NCI-H146 treated with DMSO at 0.1 percent for 48 hours (cell line): ENCODE results near the gene MTA1.
A peak's percentile ranks its signal among the peaks of the same experiment; 100 is the strongest.

Source experiments
- DNase-seq: peaks from one replicate; lab custom pipeline; 2025; ENCODE audit not compliant: unreplicated experiment; lab: John Stamatoyannopoulos, UW

The MTA1 gene

DNA sequence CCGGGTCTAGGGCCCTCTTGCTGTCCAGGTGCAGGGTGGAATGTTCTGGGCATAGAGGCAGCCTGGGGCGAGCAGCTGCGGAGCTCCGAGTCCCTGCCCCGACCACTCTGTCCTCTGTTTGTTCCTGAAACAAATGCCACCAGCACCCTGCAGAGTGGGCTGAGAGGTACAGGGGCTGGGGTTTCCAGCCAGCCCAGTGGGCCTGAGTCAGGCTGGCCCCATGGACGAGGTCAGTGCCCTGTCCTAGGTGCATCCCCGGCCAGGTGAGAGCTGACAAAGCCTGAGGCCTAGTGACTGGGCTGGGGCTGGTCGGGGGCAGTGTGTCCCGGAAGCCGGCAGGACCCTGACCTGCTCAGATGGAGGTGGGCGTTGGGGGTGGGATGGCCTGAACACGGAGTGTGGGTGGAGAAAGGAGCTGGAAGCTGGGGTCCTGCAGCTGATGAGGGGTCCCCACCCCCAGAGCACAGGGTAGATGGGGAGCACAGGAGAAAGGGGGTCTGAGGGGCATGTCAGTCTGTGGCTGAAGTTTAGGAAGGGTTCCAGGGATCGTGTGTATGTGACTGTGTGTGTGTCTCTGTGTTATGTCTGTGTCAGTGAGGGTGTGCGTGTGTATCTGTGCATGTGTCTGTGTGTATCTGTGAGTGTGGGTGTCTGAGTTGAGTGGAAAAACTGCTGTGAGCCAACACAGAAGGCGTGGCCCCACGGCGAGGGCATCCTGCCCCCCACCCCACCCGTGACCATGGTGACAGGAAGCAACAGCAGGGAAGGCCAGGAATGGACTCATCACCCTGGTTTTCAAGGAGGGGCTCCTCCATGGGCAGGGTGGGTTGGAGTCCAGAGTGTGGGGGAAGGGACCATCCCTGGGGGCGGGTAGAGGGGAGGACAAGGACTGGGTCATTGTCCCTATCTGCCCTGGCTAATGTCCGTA, 64.7 kb downstream of the MTA1 start:
- DNase-seq: no peak

DNA sequence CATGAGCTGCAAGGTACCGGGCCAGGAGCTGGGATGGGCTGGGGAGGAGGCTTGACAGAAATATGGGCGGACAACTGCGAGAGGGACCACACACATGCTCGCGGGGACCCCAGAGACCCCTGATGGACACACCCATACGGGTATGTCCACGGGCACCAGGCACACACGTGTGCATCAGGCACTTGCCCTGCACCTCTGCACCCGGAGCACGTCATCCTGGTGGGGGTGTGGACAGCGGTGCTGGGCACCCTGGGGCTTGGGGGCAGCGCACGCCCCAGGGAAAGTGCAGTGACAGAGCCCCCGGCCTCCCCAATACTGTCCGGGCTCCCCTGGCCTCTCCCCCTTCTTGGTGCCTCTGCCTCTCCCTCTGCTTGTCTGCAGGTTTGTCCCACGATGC, 65.4 kb downstream of the MTA1 start:
- no peak for DNase-seq

DNA sequence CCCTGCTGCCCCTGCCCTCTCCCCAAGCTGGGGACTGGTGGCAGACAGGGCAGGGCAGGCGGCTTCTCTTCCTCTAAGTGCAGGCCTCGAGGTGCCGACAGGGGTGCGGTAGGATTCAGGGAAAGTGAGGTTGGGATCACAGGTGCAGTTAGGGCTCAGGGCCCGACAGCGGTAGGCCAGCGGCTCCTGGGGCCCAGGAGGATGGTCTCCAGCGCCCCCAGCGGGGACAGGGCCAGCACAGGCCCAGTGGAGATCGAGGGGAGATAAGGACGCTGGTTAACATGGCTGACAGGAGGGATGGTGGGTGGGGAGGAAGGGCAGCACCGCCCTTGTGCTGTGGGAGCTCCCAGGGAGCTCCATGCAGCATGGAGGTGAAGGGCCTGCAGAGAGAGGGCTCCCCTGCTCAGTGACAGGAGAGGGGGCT, 66.1 kb downstream of the MTA1 start:
- DNase-seq: peak; percentile 57

DNA sequence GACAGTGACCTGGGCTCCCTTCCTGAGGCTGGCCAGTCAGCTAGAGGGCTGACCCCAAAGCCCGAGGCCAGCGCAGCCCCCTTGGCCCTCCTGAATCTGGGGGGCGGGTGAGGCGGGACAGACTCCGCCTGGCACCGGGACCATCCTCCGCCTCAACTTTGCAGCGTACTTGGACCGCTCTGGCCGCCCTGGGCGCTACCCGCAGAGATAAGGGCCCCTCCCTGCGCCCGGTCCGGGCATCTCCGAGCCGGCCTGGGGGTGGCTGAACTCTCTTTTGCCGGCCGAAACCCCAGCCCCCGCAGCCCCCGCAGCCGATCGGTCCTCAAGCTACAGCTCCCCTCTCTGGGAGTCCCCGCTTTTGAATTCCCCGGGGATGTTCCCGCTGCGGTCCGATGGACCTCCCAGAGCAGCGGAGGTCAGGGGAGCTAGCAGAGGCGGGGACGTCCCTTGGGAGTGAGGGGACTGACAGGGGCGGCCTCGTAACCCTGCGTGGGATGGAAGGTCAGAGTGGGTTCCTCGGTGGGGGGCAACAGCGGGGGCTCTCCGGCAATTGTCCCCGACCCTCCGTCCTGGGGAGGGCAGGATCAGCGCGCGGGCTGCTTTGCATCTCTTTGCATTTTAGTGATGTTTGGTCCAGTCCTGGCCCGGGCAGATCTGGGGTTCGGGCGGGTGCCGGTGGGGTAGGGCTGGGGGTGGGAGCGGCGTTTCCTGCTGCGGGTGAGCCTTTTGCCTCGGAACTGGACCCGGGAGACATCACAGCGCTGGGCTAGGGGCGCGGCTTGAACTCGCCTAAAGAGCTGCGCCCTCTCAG, 66.7 kb downstream of the MTA1 start, which contains the start of gene CRIP1:
Gene CRIP1, plus strand, starts transcription at position 724 of the 811 bp plus-strand sequence. CDS start 374 bp downstream, outside the sequence.
- DNase-seq: no peak

DNA sequence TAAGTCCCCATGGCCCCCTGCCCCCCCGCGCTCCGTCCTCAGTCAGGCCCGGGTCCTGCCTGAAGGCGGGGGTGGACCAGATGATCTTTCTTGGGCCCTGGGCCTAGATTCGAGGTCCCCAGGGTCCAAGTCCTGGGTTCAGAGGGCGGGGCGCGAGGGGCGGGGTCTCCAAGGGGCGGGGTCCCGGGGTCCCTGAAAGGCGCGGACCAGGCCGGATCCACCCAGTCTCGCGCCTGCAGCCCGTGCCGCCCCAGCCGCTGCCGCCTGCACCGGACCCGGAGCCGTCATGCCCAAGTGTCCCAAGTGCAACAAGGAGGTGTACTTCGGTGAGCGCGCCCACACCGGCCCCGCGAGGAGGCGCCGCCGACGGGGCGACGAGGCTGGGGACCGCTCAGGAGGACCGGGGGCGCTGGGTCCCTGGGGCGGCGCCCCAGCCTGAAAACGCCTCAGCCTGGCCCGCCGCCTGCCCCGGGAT, 67.4 kb downstream of the MTA1 start:
- DNase-seq: no peak

DNA sequence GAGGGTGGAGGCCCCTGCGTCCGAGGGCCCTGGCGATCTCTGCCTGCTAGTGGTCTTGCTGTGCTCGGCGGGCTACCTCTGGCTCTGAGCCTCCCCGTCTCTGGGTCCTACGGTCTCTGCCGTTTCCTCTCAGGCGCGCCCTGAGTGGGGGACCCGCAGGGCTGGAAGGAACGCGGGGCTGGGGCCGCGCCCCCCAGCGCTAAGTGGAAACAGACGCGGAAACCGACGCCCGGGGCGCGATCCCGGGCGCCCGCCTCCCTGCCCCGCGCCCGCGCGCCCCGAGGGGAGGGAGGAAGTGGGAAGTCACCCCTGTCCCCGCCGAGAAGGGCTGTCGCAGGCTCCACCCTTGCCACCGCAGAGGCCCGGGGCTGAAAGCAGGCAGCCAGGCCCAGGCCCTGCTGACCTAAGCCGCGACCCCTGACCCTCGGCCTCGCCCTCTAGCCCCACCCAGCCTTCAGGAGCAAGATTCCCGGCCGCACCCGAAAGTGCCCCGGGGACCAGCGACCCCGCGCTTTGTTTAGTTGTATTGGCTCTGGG, 67.9 kb downstream of the MTA1 start:
- DNase-seq: no peak

DNA sequence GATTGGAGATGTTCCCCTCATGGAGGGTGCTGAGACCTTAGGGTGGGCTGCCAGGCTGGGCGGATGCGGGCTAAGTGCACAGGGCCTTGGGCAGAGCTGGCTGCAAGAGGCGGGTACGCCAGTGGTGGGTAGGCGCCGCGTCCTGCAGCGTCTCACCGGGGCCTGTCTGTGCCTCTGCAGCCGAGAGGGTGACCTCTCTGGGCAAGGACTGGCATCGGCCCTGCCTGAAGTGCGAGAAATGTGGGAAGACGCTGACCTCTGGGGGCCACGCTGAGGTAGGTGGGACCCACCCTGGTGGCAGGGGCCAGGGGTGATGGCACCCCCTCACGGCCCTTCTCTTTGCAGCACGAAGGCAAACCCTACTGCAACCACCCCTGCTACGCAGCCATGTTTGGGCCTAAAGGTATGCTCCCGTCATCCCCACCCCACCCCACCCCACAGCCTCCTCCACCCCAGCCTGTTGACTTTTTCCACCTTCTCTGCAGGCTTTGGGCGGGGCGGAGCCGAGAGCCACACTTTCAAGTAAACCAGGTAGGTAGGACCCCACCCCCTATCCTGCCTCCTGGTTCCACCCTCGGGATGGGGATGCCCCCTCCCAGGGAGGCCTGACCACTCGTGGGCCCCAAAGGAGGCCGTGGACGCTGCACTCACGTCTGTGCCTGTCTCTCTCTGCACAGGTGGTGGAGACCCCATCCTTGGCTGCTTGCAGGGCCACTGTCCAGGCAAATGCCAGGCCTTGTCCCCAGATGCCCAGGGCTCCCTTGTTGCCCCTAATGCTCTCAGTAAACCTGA, 68.6 kb downstream of the MTA1 start:
- no peak for DNase-seq

DNA sequence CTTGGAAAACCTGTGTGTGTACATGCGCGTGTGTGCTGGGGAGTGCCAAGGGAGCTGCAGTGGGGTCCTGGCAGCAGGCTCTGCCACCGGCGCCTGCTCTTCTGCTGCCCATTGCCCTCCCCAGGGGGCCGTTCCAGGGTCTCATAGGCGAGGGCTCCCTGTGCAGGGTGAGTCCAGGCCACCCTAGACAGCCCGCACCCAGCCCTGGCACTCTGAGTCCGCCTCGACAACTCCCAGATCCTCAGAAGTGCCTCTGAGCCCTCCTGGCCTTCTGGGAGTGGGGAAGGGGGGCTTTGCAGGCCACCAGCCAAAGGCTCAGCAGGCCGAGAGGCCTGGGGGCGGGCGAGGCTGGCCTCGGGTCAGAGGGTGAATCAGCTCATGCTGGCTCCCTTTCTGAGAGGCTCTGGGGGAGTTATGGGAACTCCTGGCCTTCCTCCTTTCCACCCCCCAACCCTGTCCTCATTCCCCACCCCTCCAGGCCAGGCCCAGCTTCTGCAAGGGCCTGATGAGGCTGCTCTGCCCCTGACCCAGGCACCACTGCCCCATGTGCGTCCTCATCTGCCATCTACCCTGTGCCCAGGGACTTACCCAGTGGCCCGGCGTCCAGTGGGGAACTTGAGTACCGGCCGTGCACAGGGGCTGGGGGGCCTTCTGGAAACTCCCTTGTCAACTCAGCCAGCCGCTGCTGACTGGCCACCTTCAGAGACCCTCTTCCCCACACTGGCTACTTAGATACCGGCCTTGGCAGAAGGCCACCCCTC, 69.3 kb downstream of the MTA1 start:
- no peak for DNase-seq

DNA sequence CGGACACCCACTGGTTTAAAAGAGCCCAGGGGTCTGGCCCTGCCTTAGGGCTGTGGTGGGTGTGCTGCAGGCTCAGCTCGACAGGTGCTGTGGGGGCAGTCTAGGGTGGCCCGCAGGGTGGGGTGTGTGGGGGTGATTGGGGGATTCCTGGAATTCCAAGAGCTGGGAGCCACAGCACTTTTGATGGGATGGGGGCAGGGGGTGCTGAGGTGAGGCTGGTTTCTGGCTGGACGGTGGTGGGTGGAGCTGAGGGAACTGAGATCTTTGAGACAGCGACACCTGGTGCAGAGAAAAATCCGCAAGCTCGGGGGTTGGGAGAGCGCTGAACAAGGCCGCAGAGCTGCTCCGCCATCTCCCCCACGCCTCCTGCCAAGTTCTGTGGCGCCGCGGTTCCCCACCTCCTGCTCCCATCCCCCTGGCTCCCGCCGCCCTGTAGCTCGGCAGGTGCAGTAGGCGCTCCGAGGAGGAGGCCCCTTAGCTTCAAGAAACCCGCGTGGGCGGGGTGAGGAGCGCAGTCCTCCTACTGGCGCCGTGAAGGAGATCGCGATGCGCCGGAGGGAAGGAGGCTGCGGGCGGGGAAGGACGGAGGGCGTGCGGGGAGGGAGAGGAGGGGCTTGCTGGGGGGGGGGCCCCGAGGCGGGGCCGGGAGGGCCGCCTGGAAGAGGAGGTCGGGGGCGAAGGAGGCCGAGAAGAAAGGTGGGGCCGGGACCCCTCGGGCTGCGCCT, 70.1 kb downstream of the MTA1 start:
- DNase-seq: peak; percentile 90

DNA sequence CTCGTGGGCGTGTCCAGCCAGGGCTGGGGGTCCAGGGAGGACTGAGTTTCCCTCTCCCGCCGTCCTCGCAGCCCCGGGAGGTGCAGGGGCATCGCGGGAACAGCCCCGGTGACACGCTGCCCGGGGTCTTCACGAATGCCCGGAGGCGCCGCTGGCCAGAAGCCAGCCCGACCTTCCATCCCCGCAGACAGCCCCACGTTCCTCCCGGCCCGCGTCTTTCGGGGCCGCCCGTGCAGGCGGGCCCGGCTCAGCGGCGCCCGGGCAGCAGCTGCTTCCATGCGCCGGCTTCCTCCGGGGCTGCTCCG, 70.6 kb downstream of the MTA1 start:
- peak; percentile 69 for DNase-seq

DNA sequence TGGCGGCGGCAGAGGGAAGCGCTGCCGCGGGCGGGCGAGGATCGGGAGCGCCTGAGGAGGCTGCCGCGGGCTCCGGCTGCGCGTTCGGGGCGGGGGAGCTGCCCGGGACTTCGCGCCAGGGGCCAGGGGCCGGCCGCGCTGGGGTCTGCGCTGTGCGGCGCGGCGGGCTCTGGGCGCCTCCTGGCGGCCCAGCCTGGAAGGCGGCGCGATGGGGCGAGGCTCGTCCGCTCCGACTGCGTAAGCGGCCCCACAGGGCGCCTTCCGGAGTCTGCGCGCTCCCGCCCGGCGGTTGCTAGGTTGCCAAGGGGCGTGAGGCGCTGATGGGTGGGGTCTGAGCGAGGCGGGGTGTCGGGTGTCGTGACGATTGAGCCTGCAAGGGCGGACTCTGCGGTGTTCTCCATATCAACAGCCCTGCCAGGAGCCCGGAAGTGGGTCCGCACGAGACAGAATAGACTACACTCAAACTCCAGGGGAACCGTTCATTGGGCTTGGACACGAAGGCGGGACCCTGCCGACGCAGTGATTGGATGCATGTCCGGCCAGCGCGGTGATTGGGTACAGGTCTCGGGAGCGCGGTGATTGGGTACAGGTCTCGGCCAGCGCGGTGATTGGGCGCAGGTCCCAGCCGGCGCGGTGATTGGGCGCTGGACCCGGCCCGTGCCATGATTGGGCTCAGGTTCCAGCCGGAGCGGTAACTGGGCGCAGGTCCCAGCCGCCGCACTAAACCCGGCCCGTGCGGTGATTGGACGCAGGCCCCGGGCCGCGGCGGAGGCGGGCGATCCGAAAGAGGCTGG, 71.1 kb downstream of the MTA1 start, which contains the start of gene TEDC1:
Gene TEDC1, plus strand, starts transcription at position 675 of the 794 bp plus-strand sequence. CDS start 130 bp downstream, outside the sequence.
- peak; percentile 100 for DNase-seq

DNA sequence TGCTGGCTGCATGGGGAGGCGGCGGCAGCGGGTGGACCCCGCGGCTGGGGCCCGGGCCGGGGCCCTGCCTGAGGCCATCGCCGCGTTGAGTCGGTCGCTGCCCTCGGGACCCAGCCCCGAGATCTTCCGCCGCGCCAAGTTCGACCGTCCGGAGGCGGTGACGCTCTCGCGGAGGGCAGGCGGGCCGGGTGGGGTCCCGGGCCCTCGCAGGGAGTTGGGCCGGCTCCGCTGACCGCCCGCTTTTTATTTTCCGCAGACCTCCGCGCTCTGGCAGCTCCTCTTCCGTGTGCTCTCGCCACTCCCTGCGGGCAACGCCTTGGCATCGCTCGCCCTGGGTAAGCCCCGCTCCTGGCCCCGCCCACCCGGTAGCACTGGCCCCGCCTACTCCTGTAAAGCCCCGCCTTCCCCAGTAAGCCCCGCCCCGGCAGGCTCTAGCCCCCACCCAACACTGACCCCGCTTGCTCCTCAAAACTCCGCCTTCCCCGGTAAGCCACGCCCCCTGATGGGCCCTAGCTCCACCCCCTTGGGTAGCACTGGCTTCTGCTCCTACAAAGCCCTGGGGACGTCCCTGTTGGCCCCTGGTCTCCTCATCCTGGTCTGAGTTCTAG, 71.8 kb downstream of the MTA1 start:
- DNase-seq: no peak

DNA sequence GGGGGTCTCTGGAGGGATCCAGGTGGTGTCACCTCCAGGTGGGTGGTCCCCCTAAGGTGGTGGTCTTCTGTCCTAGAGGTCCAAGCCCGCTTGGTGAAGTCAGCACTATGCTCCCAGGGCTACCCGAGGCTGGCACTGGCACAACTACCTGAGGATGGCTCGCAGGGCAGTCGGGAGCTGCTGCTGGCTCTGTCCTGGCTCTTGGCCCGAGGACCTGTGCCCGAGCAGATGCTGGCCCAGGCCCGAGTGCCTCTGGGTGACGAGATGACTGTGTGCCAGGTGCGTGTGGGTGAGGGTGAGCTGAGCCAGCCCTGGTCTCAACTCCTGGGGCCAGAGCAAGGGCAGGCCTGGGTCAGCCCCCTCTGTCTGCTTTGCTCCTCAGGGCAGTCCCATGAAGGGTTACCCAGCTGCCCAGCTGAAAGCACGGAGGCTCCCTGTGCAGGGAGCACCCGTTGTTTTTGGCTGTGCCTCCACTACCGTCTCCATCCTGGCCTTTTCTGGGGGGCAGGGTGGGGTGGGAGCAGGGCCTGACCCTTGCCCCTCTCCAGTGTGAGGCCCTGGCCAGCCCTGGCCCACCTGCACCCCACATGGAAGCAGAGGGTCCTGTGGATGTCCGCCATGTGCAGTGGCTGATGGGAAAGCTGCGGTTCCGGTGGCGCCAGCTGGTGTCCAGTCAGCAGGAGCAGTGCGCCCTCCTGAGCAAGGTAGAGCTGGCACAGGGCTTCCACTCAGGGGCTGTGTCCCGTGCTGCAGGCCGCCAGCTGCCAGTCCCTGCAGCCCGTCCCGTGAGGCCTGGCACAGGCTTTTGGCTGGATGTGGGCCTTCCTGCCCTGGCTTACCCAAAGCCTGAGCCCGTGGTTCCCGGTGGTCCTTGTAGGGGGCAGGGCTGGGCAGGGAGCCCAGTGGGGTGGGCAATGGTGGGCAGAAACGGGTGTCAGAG, 72.7 kb downstream of the MTA1 start:
- DNase-seq: no peak

DNA sequence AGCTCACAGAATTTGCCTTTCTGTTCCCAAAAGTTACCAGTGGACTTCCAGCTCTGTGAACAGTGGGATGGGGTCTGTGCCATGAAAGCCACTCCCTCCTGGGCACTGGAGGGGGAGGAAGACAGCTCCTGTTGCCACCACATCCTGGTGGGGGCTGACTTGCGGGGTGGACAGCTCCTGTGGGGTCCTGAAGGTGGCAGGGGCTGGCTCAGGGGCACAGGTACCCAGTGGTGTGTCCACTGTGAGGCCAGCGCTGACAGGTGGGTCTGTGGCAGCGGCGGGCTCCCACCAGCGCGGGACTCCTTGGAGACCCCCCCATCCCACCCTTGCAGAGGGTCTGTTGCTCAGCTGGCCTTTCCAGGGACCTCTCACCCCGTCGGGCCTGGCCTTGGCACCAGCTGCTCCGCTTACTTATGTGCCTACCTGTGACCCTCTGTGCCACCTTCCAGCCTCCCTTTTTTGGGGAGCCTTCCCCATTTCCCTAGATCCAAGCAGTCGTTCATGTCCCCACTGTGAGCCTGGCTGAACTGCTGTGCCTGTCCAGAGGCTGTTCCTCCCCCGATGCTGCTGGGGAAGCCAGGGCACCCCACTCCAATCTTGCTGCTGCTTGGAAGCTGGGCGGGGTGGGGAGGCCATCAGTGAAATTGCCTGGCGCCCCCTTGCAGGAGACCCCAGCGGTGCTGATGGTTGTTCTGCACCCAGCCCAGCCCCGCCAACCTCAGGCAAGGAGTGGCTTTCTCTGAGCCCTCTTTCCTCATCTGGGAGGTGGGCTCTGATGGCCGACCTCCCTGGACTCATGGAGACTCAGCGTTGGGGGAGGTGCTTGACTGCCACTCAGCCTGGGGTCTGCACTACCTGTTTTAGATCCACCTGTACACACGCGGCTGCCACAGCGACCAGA, 73.6 kb downstream of the MTA1 start:
- no peak for DNase-seq

DNA sequence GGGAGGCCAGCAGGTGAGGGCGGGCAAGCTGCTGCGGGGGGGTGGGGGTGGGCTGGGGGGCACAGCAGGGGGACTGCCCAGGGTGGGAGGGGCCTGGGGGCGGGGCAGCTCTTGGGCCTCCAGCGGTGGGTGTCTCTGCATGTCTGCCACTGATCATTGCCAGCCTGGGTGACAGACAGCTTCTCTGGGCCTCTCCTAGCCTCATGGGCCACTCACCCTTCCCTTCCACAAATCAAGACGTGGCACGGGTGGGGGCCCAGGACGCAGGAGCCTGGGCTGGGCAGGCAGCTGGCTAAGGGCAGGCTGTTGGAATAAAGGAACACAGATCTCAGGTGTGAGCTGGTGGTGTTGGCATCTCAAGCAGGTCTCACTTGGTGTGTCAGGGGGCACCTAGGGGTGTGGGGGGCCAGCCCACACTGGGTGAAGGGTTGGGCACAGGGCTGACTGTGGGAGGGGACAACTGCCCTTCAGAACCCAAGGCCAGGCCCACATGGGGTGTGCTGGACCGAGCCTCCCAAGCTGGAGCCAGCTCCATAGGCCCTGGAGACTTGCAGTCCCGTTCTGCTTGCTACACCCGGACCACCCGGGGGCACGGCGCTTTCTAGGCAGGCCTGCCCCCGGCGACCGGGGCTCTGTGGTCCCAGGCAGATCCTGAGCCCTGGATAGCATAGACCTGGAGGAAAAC, 74.4 kb downstream of the MTA1 start:
- no peak for DNase-seq

DNA sequence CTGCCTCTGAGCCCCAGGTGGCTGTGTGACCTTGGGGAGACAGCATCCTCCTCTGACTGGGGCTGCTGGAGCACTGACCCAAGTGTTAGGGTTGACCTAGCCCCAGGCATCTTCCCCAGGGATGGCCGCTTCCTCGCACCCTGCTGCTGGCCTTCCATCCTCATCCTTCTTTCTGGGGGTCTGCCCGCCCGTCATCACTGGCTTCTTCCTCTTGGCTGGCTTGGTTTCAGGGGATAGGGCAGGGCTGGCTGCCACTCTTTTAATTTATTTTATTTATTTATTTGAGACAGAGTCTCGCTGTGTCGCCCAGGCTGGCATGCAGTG, 74.9 kb downstream of the MTA1 start:
- no peak for DNase-seq
